Measurements from ENCODE around the gene GPR61.
A peak's percentile ranks its signal among the peaks of the same experiment; 100 is the strongest.

GPR61 gene

GRCh38 chr1:109535481-109535880 is 4.2 kb upstream of the GPR61 start:
- DNase-seq (ENCODE audit: low read depth in 2 of 2): no peak

GRCh38 chr1:109535971-109536491 is 3.6 kb upstream of the GPR61 start:
- no peak for DNase-seq (ENCODE audit: low read depth in 2 of 2)

GRCh38 chr1:109537450-109538178 is 2.1 kb upstream of the GPR61 start:
- DNase-seq (ENCODE audit: low read depth in 2 of 2): no peak

- DNase-seq (ENCODE audit: low read depth in 2 of 2): no peak
Measured at GRCh38 chr1:109538827-109539555, 681 bp upstream of the GPR61 start.

GRCh38 chr1:109541102-109541501 is 1.4 kb downstream of the GPR61 start:
- DNase-seq (ENCODE audit: low read depth in 2 of 2): no peak

- no peak for DNase-seq (ENCODE audit: low read depth in 2 of 2)
Measured at GRCh38 chr1:109542657-109543056, 3.0 kb downstream of the GPR61 start.

- DNase-seq (ENCODE audit: low read depth in 2 of 2): no peak
Measured at GRCh38 chr1:109543283-109543987, 3.8 kb downstream of the GPR61 start.

GRCh38 chr1:109543988-109544735 is 4.5 kb downstream of the GPR61 start:
- DNase-seq (ENCODE audit: low read depth in 2 of 2): no peak

GRCh38 chr1:109546311-109547109 is 6.8 kb downstream of the GPR61 start:
- DNase-seq (ENCODE audit: low read depth in 2 of 2): peak; percentile 74 to 86

- no peak for DNase-seq (ENCODE audit: low read depth in 2 of 2)
Measured at GRCh38 chr1:109547463-109548320, 8.0 kb downstream of the GPR61 start.

- DNase-seq (ENCODE audit: low read depth in 2 of 2): peak; percentile 86 to 93
Measured at GRCh38 chr1:109548321-109549267, 8.9 kb downstream of the GPR61 start, which contains the start of gene GNAI3. Gene GNAI3 (plus strand): TSS chr1:109548615. CDS start chr1:109548721, 106 bp downstream.

- no peak for DNase-seq (ENCODE audit: low read depth in 2 of 2)
Measured at GRCh38 chr1:109556563-109556962, 16.9 kb downstream of the GPR61 start.

GRCh38 chr1:109557520-109557919 is 17.8 kb downstream of the GPR61 start:
- DNase-seq (ENCODE audit: low read depth in 2 of 2): no peak

GRCh38 chr1:109559995-109560394 is 20.3 kb downstream of the GPR61 start:
- no peak for DNase-seq (ENCODE audit: low read depth in 2 of 2)

- DNase-seq (ENCODE audit: low read depth in 2 of 2): no peak
Measured at GRCh38 chr1:109564194-109564878, 24.7 kb downstream of the GPR61 start.

- DNase-seq (ENCODE audit: low read depth in 2 of 2): no peak
Measured at GRCh38 chr1:109565241-109565640, 25.6 kb downstream of the GPR61 start.

- DNase-seq (ENCODE audit: low read depth in 2 of 2): no peak
Measured at GRCh38 chr1:109566982-109567381, 27.3 kb downstream of the GPR61 start.

Data from stimulated activated CD4-positive, alpha-beta T cell treated with anti-CD3 and anti-CD28 coated beads, Interleukin-1b, Interleukin-23, amount 100 ng/mL, for 4 hours (primary cell).